ENCODE results near the gene HBS1L.

DNA sequence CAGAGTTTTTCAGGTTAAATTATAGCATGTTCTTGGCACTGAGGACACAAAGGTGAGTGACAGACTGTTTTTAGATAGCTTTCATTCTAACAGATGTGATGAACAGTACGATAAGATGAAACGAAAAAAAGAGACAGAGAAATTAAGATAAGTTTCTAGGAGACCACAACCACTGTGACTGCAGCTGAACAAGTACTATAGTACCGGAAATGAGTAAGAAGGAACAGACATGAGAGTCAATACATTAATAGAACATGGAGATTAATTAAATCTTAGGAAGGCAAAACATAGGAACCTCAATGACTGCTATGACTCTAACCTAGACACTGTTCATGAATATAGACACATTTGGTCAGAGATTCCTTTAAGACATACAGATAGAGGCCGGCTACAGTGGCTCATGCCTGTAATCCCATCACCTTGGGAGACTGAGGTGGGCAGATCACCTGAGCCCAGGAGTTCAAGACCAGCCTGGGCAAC lies 40.2 kb downstream of the HBS1L start:
- no peak for TF ChIP-seq GATA2 (IDR thresholded peaks at IDR 0.05; ENCODE audit: low read depth, low read length)
- no peak for TF ChIP-seq GATA3 (IDR thresholded peaks at IDR 0.05; ENCODE audit: low read depth, low read length)
